GM15510 (cell line): Measurements from ENCODE around the gene ANKRD65.
A peak's percentile ranks its signal among the peaks of the same experiment; 100 is the strongest.

Source experiments
- POLR2A ChIP-seq: IDR thresholded peaks from 3 replicates; pipeline ENCODE4 v1.6.1; 2011; ENCODE audit warnings: borderline replicate concordance; ENCODE audit not compliant: insufficient read length; ENCODE audit errors: extremely low read depth

Gene ANKRD65

GRCh38 chr1:1399872-1400575, 21.1 kb downstream of the ANKRD65 start:
- no peak for TF ChIP-seq POLR2A

GRCh38 chr1:1399187-1399871, 21.7 kb downstream of the ANKRD65 start, which contains the start of gene CCNL2:
Gene CCNL2 (minus strand): TSS chr1:1399335. CDS start chr1:1399306, 29 bp downstream.
- peak; percentile 96 for TF ChIP-seq POLR2A

GRCh38 chr1:1398677-1399186, 22.3 kb downstream of the ANKRD65 start:
- no peak for TF ChIP-seq POLR2A

- TF ChIP-seq POLR2A, result no peak
Observed at GRCh38 chr1:1397839-1398523, 23.1 kb downstream of the ANKRD65 start.

- no peak for TF ChIP-seq POLR2A
Observed at GRCh38 chr1:1395166-1395565, 25.9 kb downstream of the ANKRD65 start.

GRCh38 chr1:1394116-1394515, 27.0 kb downstream of the ANKRD65 start:
- no peak for TF ChIP-seq POLR2A

GRCh38 chr1:1393428-1393827, 27.6 kb downstream of the ANKRD65 start:
- no peak for TF ChIP-seq POLR2A

- TF ChIP-seq POLR2A, result no peak
Observed at GRCh38 chr1:1393014-1393413, 28.1 kb downstream of the ANKRD65 start.

- no peak for TF ChIP-seq POLR2A
Observed at GRCh38 chr1:1391225-1391624, 29.9 kb downstream of the ANKRD65 start.

GRCh38 chr1:1390675-1391074, 30.4 kb downstream of the ANKRD65 start:
- no peak for TF ChIP-seq POLR2A

- no peak for TF ChIP-seq POLR2A
Observed at GRCh38 chr1:1388078-1388472, 33.0 kb downstream of the ANKRD65 start.

GRCh38 chr1:1387098-1388077, 33.7 kb downstream of the ANKRD65 start:
- TF ChIP-seq POLR2A, result no peak

- TF ChIP-seq POLR2A, result no peak
Observed at GRCh38 chr1:1385931-1386330, 35.1 kb downstream of the ANKRD65 start.

- TF ChIP-seq POLR2A, result no peak
Observed at GRCh38 chr1:1381294-1381693, 39.8 kb downstream of the ANKRD65 start.
